OCI-LY3 (cell line): ENCODE results near the gene ASB6.

Experiments
- H2AFZ ChIP-seq: fragments of 200-600, 300-600 bp; shearing (Covaris generic); 2 replicates; pipeline ENCODE4 v1.6.0; 2014; ENCODE audit warnings: antibody characterized with exemption, low read depth, low read length
- H3K27ac ChIP-seq: fragments of 200-600, 300-600 bp; sonication (generic); 2 replicates; pipeline ENCODE4 v1.5.1; 2014; ENCODE audit warnings: mild to moderate bottlenecking, low read length, moderate library complexity, mixed read lengths
- H3K27me3 ChIP-seq: fragments of 200-600, 300-600 bp; sonication (generic); 2 replicates; pipeline ENCODE4 v1.6.1; 2014; ENCODE audit warnings: low read depth, low read length, mixed read lengths
- H3K36me3 ChIP-seq: fragments of 200-600, 300-600 bp; sonication (generic); replicated peaks from 2 replicates; pipeline ENCODE3; 2014; ENCODE audit warnings: low read depth, low read length, mixed read lengths
- H3K4me1 ChIP-seq: fragments of 300-600, 200-600 bp; sonication (generic); 2 replicates; pipeline ENCODE4 v1.6.1; 2014; ENCODE audit warnings: low read length, mixed read lengths
- H3K4me2 ChIP-seq: fragments of 200-600, 300-600 bp; sonication (generic); 2 replicates; pipeline ENCODE4 v1.6.1; 2014; ENCODE audit warnings: low read length, mixed read lengths
- H3K4me3 ChIP-seq: fragments of 300-600, 200-600 bp; sonication (generic); 2 replicates; pipeline ENCODE4 v1.5.1; 2014; ENCODE audit warnings: antibody characterized with exemption, mild to moderate bottlenecking, low read length, moderate library complexity
- H3K79me2 ChIP-seq: fragments of 300-600, 200-600 bp; shearing (Covaris generic); 2 replicates; pipeline ENCODE4 v1.6.1; 2014; ENCODE audit warnings: mild to moderate bottlenecking, low read length, mixed read lengths
- H3K9ac ChIP-seq: fragments of 300-600, 200-600 bp; shearing (Covaris generic); 2 replicates; pipeline ENCODE4 v1.6.0; 2014; ENCODE audit warnings: mild to moderate bottlenecking, low read length, moderate library complexity
- H3K9me3 ChIP-seq: fragments of 200-600, 300-600 bp; shearing (Covaris generic); 2 replicates; pipeline ENCODE4 v1.6.1; 2014; ENCODE audit warnings: low read length, mixed read lengths; ENCODE audit not compliant: insufficient read depth
- H4K20me1 ChIP-seq: fragments of 200-600, 300-600 bp; sonication (generic); 2 replicates; pipeline ENCODE4 v1.6.1; 2016; ENCODE audit warnings: low read length, mixed read lengths; ENCODE audit not compliant: insufficient read depth
- CTCF ChIP-seq: fragments of 200-600, 300-600 bp; sonication (generic); IDR thresholded peaks from 2 replicates; pipeline ENCODE4 v1.5.1; 2014; ENCODE audit warnings: antibody characterized with exemption, low read length, low read depth
- EZH2phosphoT487 ChIP-seq: fragments of 200-600 bp; shearing (Covaris generic); IDR thresholded peaks from 2 replicates; pipeline ENCODE4 v1.6.1; 2018; ENCODE audit warnings: antibody characterized with exemption, mixed run types, low read depth

The ASB6 gene

GRCh38 chr9:129606161-129607026, 35.6 kb downstream of the ASB6 start:
- H3K4me3 ChIP-seq: no peak overlapping the region
- no peak overlapping the region for H3K9ac ChIP-seq
- H3K27me3 ChIP-seq: peaks cover 17% of the 10 kb centered on the region
- peaks cover 23% of the 10 kb centered on the region for H3K4me1 ChIP-seq
- H3K79me2 ChIP-seq: no peaks in the 10 kb centered on the region
- no peak overlapping the region for H2AFZ ChIP-seq
- no peak for TF ChIP-seq CTCF
- TF ChIP-seq EZH2phosphoT487: no peak
- H3K4me2 ChIP-seq: no peak overlapping the region
- no peak overlapping the region for H3K27ac ChIP-seq
- H4K20me1 ChIP-seq: no peaks in the 10 kb centered on the region
- no peaks in the 10 kb centered on the region for H3K36me3 ChIP-seq
- no peaks in the 10 kb centered on the region for H3K9me3 ChIP-seq

- no peak overlapping the region for H3K9ac ChIP-seq
- peaks cover 15% of the 10 kb centered on the region for H3K27me3 ChIP-seq
- TF ChIP-seq EZH2phosphoT487 (no peak), CTCF (no peak)
- H3K9me3 ChIP-seq: no peaks in the 10 kb centered on the region
- no peak overlapping the region for H3K4me3 ChIP-seq
- H3K4me2 ChIP-seq: no peak overlapping the region
- no peaks in the 10 kb centered on the region for H4K20me1 ChIP-seq
- peaks cover 17% of the 10 kb centered on the region for H3K4me1 ChIP-seq
- H3K79me2 ChIP-seq: no peaks in the 10 kb centered on the region
- H2AFZ ChIP-seq: no peak overlapping the region
- no peaks in the 10 kb centered on the region for H3K36me3 ChIP-seq
- no peak overlapping the region for H3K27ac ChIP-seq
Measured at GRCh38 chr9:129604766-129605163, 37.2 kb downstream of the ASB6 start.

GRCh38 chr9:129604056-129604765, 37.7 kb downstream of the ASB6 start:
- Histone ChIP-seq H2AFZ (no peak overlapping the region), H3K27me3 (peaks cover 12% of the 10 kb centered on the region), H3K9me3 (no peaks in the 10 kb centered on the region), H3K4me3 (no peak overlapping the region), H4K20me1 (no peaks in the 10 kb centered on the region), H3K79me2 (no peaks in the 10 kb centered on the region), H3K27ac (no peak overlapping the region), H3K36me3 (no peaks in the 10 kb centered on the region), H3K4me1 (peaks cover 14% of the 10 kb centered on the region), H3K4me2 (no peak overlapping the region), H3K9ac (no peak overlapping the region)
- no peak for TF ChIP-seq EZH2phosphoT487
- no peak for TF ChIP-seq CTCF
